NCI-H2081 treated with DMSO at 0.1 percent for 48 hours (cell line): ENCODE measurements around the gene SLC5A10.
"Not testable (repeated sequence)": the region's sequence is repeated elsewhere in the genome, so short reads cannot be mapped to it uniquely, and the experiment has no call there.

ENCODE experiments used
- DNase-seq: peaks from one replicate; lab custom pipeline; 2025; lab: John Stamatoyannopoulos, UW

The SLC5A10 gene

GRCh38 chr17:19019041-19019941 lies 67.3 kb downstream of the SLC5A10 start:
- DNase-seq, result no peak

GRCh38 chr17:19020016-19020415 lies 68.1 kb downstream of the SLC5A10 start:
- no peak for DNase-seq

GRCh38 chr17:19021011-19021621 lies 69.2 kb downstream of the SLC5A10 start:
- not testable (repeated sequence) for DNase-seq

GRCh38 chr17:19021622-19022083 lies 69.7 kb downstream of the SLC5A10 start:
- no peak for DNase-seq

GRCh38 chr17:19022128-19022527 lies 70.2 kb downstream of the SLC5A10 start:
- no peak for DNase-seq

- no peak for DNase-seq
These were observed 70.8 kb downstream of the SLC5A10 start for GRCh38 chr17:19022747-19023146.

GRCh38 chr17:19023209-19023999 lies 71.4 kb downstream of the SLC5A10 start:
- no peak for DNase-seq

GRCh38 chr17:19024101-19025078 lies 72.4 kb downstream of the SLC5A10 start:
- no peak for DNase-seq

- DNase-seq, result not testable (repeated sequence)
These were observed 76.7 kb downstream of the SLC5A10 start for GRCh38 chr17:19028671-19029070.

GRCh38 chr17:19029740-19030139 lies 77.8 kb downstream of the SLC5A10 start:
- DNase-seq, result not testable (repeated sequence)

GRCh38 chr17:19030771-19031449 lies 78.9 kb downstream of the SLC5A10 start:
- not testable (repeated sequence) for DNase-seq

GRCh38 chr17:19031729-19032128 lies 79.8 kb downstream of the SLC5A10 start:
- DNase-seq, result not testable (repeated sequence)

GRCh38 chr17:19032377-19032988 lies 80.5 kb downstream of the SLC5A10 start:
- not testable (repeated sequence) for DNase-seq

- DNase-seq, result not testable (repeated sequence)
These were observed 84.2 kb downstream of the SLC5A10 start for GRCh38 chr17:19036186-19036585.

GRCh38 chr17:19037547-19037946 lies 85.6 kb downstream of the SLC5A10 start:
- DNase-seq, result not testable (repeated sequence)

GRCh38 chr17:19038007-19038406 lies 86.0 kb downstream of the SLC5A10 start:
- not testable (repeated sequence) for DNase-seq

- DNase-seq, result not testable (repeated sequence)
These were observed 86.8 kb downstream of the SLC5A10 start for GRCh38 chr17:19038730-19039129.

GRCh38 chr17:19040350-19040749 lies 88.4 kb downstream of the SLC5A10 start:
- not testable (repeated sequence) for DNase-seq

GRCh38 chr17:19041871-19042270 lies 89.9 kb downstream of the SLC5A10 start:
- DNase-seq, result not testable (repeated sequence)

- not testable (repeated sequence) for DNase-seq
These were observed 90.4 kb downstream of the SLC5A10 start for GRCh38 chr17:19042369-19042768.
